Measurements from ENCODE around the gene PRDM1. TPM values are rescaled to one million over a fixed set of nuclear protein-coding genes. Genes with fewer than 3 reads are reported as not detected.

Gene PRDM1
- total and polyA plus RNA-seq, 2 of the 13 experiments (the other 11 are each of a cell fraction or from before 2014, with no cell fraction given), result 0.13 TPM; not detected in 1

- no peak for TF ChIP-seq HNF1A (IDR thresholded peaks at IDR 0.05; ENCODE audit: low read depth)
- TF ChIP-seq HNF1A (CRISPR knock-in tag; IDR thresholded peaks at IDR 0.05; ENCODE audit: borderline replicate concordance), result no peak
- TF ChIP-seq PHB2 (IDR thresholded peaks at IDR 0.05; ENCODE audit: partially characterized antibody), result no peak
- no peak for TF ChIP-seq KDM6A (CRISPR knock-in tag; IDR thresholded peaks at IDR 0.05; ENCODE audit: low read depth)
- TF ChIP-seq TEAD3 (CRISPR knock-in tag; optimal IDR thresholded peaks at IDR 0.05; ENCODE audit: borderline replicate concordance), result no peak
Observed at GRCh38 chr6:106081715-106082114, 4.4 kb upstream of the PRDM1 start (continued).

GRCh38 chr6:106082735-106083398, 3.3 kb upstream of the PRDM1 start:
- FAIRE-seq, result no peak
- no TSS peak for BruUV-seq (replicated peaks)
- 34% methylated on average over 6 of the region's 6 CpGs for WGBS (ENCODE audit: low lambda C conversion rate)
- no peak for DNase-seq (ENCODE audit: low spot score)
- Histone ChIP-seq H3K27ac (ENCODE audit: extremely low read length, insufficient read depth, low read length) (no peak overlapping the region), H2AFZ (ENCODE audit: low read length) (no peak overlapping the region), H3K9me3 (ENCODE audit: low read length) (no peaks in the 10 kb centered on the region), H3K4me3 (replicated peaks in 1 of 3; ENCODE audit: insufficient read depth in 1 of 3, low read depth in 2 of 3, low read length in 3 of 3) (no peak overlapping the region), H3K36me3 (replicated peaks in 1 of 2; ENCODE audit: control insufficient read depth in 1 of 2, insufficient read depth in 2 of 2, low read length in 2 of 2) (no peaks in the 10 kb centered on the region), H3K27me3 (ENCODE audit: control insufficient read depth in 1 of 2, insufficient read depth in 2 of 2, low read length in 2 of 2) (peaks cover 2 to 44% of the 10 kb centered on the region in 2 experiments), H3K9ac (ENCODE audit: insufficient read depth, low read depth, low read length) (no peak overlapping the region), H4K20me1 (ENCODE audit: insufficient read depth, low read length) (no peaks in the 10 kb centered on the region), H3K79me2 (ENCODE audit: insufficient read depth, low read length) (no peaks in the 10 kb centered on the region), H3K4me2 (ENCODE audit: low read depth, low read length) (no peak overlapping the region), H3K4me1 (ENCODE audit: insufficient read depth, low read length) (peaks cover 10% of the 10 kb centered on the region)
- TF ChIP-seq ZMYM4 (CRISPR knock-in tag; IDR thresholded peaks at IDR 0.05), result no peak
- no peak for TF ChIP-seq ZNF660 (CRISPR knock-in tag; IDR thresholded peaks at IDR 0.05; ENCODE audit: borderline replicate concordance, low read depth)
- no peak for TF ChIP-seq SYNCRIP (IDR thresholded peaks at IDR 0.05; ENCODE audit: insufficient read depth, low read depth, low read length)
- no peak for ATAC-seq
- in situ Hi-C loops (cut with HindIII; ENCODE audit: extremely low pct_ligation_motif_present, low pct_unique_long_range_greater_than_20kb) (no loop called here), intact Hi-C loops (cut with micrococcal nuclease; ENCODE audit: unreplicated experiment) (no loop called here)
- ChIA-PET POLR2A (no interaction called here), CTCF (ENCODE audit: low intra/inter-chr PET ratio, low total read pairs) (no interaction called here)
